HUDEP-2 (cell line): ENCODE data around the gene POMGNT1.
"Not testable (repeated sequence)": the region's sequence is repeated elsewhere in the genome, so short reads cannot be mapped to it uniquely, and the experiment has no call there.

Experiments used
- DNase-seq, 76 experiments: peaks; one replicate each; lab custom pipeline; 2025; ENCODE audit not compliant: unreplicated experiment in 76 of 76; lab: John Stamatoyannopoulos, UW

The POMGNT1 gene

DNA sequence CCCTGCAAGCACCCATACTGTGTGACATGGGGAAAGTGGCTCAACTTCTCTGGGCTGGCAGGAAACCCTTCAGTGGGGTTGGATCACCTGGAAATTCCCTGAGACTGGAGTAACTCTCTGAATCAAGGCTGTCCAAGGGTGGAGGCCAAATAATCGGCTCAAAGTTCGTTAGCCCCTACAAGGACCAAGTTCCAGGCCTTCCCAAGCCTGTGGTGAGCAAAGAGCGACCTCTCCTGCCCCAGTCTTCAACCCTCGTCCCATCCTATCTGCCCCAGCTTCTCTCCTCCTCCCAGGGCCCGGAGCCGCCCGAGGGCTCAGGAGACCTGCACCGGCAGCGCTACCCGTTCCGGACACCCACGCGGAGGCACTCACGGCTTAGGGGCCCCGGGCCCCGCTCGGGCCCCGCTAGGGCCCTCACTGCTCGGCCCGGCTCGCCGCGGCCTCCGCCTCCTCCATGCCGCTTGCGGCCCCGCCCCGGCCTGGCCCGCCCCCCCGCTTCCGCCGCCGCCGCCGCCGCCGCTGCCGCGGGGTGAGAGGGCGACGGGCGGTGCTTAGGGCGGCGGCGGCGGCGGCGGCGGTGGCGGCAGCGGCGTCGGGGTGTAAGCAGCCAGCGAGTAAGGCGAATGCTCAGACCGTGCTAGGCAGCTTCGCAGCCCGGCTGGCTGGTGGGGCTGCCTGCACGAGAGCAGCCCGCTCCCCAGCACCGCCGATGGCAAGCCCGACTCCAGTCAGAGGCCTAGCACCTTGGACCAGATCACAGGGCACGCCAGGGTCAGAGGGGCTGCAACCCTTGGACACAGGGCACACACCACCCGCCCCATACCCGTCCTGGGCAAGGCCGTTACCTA, at the start of gene POMGNT1:
Gene POMGNT1, minus strand, starts transcription at position 471 of the 848 bp plus-strand sequence. CDS start 613 bp downstream, outside the sequence.
- peak in 53 of 76 experiments; percentile 5 to 67 (median 42) for DNase-seq

DNA sequence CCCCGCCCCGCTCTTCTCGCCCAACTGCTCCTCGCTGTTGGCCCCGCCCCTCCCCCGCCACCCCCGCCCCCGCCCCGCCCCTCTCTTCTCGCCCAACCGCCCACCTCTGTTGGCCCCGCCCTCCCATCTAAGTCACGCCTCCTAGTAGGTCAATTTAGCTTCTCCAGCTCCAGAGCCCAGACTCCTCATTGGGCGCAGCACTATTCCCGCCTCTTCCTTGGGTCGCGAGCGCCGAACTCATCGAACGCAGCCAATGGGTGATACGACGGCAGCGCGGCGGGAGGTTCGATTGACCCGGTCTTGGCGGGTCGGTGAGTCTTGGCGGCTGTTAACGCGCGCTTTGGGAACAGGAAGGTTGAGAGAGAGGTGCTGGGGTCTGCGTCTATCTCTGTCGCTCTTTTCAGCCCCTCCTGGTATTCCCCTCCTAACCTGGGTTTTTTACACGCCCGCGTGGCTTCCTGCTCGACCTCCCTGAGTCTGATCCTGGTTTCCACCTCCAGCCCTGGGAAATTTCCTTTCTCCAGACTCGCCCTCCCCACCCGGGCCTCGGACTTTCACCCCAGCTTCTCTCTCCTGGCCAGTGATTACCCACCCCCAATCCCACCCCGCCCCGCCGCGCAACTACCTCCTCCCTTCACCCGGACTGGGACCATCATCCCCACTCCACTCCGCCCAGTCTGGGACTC, 49.3 kb upstream of the POMGNT1 start, which contains the start of gene RAD54L:
Gene RAD54L, plus strand, starts transcription at position 328 of the 686 bp plus-strand sequence. CDS start 643 bp downstream, outside the sequence.
- DNase-seq = peak; percentile 61 to 100 (median 97)

DNA sequence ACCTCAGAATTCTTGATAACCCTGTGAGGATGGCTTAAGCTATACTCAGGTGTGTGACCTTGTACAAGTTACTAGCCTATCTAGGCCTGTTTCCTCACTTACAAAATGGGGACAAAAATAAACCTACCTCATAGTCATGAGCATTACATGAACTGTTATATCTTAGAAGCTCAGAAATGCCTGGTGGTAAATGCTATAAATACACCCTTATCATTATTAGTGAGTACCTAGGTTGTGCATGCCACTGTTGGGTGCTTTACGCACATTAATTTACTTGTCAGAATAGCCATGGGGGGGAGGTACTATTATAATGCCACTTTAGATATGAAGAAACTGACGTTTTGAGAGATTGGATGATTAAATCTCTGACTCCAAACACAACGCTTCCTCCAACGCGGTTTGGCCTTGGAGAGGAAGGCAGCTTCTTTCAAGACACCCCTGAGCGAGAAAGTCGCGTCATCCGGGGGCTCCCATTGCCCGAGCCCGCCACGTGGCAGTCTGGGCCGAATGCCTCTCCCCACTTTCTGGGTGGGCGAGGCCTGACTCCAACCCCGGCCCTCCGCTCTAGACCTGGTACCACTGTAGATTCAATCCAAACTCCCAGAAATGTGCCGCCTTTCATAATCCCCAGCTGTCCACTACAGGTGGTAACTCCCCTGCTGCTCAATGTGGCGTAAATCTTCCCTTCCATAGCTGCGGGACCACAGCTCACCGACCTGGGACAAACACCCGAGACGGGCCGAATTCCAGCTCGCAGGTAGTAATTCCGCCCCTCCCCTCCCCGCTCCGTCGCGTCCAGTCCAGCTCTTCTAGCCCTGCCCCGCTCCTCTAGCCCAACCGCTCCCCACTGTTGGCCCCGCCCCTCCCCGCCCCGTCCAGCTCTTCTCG, 48.6 kb upstream of the POMGNT1 start:
- DNase-seq = peak in 47 of 76 experiments; percentile 3 to 98 (median 43)

DNA sequence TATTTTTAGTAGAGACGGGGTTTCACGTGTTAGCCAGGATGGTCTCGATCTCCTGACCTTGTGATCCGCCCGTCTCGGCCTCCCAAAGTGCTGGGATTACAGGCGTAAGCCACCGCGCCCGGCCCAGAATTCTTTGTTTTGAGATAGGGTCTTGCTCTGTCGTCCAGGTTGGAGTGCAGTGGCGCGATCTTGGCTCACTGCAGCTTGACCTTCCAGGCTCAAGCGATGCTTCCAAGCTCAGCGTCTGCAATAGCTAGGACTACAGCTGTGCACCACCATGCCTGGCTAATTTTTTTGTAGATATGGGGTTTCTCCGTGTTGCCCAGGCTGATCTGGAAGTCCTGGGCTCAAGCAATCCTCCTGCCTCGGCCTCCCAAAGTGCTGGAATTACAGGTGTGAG, 47.9 kb upstream of the POMGNT1 start:
- not testable (repeated sequence) for DNase-seq

DNA sequence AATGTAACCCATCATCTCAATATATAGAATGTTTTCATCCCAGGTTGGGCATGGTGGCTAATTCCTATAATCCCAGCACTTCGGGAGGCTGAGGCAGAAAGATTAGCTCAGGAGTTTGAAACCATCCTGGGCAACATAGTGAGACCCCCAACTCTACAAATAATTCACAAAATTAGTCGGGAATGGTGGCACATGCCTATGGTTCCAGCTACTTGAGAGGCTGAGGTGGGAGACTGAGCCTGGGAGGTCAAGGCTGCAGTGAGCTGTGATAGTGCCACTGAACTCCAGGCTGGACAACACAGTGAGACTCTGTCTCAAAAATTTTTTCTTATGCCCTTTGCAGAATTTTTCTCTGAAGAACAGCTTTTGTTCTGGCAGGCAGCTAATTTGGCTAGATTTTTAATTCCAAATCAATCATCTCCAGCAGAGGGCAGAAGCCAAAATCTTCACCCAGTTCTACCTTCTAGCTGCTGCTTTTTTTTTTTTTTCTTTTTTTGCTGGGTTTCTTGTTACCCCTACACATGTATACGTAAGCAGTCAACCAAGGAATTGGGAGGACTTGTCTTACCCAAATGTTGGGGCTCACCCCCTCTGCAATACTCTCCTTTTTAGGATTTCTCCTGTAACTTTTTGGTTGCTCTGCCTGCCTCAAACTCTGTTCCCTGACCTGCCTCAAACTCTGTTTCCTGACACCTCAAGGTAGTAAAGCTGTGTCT, 46.6 kb upstream of the POMGNT1 start:
- peak in 33 of 76 experiments; percentile 0 to 66 (median 22) for DNase-seq

DNA sequence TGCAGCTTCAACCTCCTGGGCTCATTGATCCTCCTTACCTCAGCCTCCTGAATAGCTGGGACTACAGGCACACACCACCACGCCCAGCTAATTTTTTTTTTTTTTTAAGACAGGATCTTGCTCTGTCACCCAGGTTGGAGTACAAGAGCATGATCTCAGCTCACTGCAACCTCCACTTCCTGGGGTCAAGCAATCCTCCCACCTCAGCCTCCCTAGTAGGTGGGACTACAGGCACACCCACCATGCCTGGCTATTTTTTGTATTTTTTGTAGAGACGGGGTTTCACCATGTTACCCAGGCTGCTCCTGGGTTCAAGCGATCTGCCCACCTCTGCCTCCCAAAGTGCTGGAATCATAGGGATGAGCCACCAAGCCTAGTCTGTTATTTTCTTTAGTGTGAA, 45.6 kb upstream of the POMGNT1 start:
- DNase-seq = not testable (repeated sequence)

DNA sequence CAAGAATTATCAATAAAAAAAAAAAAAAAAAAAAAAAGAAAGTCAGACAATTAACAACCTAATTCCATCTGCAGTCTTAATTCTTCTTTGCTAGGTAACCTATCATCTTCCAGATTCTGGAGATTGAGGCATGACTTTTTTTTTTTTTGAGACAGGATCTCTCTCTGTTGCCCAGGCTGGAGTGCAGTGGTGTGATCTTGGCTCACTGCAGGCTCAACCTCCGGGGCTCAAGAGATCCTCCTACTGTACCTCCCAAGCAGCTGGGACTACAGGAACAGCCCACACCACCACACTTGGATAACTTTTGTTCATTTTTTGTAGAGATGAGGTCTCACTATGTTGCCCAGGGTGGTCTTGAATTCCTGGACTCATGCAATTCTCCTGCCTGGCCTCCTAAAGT, 44.7 kb upstream of the POMGNT1 start:
- no peak for DNase-seq

DNA sequence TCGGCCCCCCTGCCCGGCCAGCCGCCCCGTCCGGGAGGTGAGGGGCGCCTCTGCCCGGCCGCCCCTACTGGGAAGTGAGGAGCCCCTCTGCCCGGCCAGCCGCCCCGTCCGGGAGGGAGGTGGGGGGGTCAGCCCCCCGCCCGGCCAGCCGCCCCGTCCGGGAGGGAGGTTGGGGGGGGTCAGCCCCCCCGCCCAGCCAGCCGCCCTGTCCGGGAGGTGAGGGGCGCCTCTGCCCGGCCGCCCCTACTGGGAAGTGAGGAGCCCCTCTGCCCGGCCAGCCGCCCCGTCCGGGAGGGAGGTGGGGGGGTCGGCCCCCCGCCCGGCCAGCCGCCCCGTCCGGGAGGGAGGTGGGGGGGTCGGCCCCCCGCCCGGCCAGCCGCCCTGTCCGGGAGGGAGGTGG, 43.5 kb upstream of the POMGNT1 start:
- not testable (repeated sequence) for DNase-seq

DNA sequence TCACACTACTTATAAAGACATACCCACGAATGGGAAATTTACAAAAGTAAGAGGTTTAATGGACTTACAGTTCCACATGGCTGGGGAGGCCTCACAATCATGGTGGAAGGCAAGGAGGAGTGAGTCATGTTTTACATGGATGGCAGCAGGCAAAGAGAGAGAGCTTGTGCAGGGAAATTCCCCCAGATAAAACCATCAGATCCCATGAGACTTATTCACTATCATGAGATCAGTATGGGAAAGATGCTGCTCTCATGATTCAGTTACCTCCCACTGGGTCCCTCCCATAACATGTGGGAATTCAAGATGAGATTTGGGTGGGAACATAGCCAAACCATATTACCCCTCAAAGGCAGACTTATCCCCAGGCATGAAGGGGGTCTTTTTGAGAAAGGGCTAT, 40.6 kb upstream of the POMGNT1 start:
- DNase-seq = not testable (repeated sequence)

DNA sequence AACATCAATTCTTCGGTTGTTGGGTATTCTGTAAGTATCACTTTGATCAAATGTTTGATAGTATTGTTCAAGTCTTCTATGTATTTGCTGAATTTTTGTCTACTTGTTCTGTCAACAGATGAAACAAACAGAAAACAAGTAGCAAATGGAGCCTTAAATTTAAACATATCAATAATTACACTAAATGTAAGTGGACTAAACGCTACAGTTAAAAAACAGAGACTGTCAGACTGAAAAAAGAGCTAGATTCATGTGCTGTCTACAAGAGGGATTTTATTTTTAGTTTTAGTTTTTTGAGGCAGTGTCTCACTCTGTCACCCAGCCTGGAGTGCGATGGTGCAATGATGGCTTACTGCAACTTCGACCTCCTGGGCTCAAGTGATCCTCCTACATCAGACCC, 38.6 kb upstream of the POMGNT1 start:
- no peak for DNase-seq

DNA sequence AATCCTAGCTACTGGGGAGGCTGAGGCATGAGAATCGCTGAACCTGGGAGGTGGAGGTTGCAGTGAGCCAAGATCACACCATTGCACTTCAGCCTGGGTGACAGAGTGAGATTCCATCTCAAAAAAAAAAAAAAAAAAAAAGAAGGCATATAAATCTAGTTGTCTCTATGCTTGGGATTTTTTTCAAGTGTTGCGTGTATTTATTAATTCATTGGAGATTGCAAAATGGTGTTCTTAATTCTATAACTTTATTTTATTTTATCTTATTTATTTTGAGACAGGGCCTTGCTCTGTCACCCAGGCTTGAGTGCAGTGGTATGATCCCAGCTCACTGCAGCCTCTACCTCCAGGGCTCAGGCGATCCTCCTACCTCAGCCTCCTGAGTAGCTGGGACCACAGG, 33.0 kb upstream of the POMGNT1 start:
- not testable (repeated sequence) for DNase-seq

DNA sequence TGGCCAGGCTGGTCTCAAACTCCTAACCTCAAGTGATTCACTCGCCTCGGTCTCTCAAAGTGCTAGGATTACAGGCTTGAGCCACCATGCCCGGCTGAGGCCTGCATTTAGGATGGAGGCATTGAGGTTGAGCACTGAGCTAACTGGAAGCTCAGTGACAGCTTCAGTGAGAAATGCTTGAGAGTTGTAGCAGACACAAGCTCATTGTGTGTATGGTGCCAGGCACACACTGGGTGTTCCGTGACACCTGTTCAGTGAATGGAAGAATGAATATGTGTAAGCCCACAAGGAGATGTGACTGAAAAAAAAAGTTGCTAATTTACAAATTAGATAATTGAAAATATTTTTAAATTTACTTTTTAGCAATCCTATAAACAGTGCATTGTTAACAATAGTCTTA, 26.7 kb upstream of the POMGNT1 start:
- DNase-seq = no peak

DNA sequence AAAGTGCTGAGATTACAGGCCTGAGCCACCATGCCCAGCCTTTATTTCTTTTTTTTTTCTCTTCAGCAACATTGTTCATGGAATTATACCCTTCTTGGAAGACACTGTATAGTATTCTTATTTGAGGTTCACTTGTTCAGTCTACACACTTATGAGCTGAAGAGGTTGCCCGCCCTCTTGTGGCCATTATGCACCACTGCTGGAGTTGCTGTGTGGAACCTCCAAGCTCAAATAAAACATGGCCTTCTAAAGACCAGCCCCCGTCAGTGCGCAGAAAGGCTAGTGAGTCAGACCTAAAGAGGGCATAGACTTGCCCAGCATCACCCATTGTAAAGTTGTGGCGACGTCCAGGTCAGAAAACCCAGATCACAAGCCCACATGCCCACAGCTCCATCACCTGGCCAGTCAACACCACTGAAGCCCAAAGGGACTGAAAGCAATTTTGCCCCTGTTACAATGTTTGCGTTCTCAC, 25.3 kb upstream of the POMGNT1 start:
- peak in 62 of 76 experiments; percentile 5 to 70 (median 36) for DNase-seq

DNA sequence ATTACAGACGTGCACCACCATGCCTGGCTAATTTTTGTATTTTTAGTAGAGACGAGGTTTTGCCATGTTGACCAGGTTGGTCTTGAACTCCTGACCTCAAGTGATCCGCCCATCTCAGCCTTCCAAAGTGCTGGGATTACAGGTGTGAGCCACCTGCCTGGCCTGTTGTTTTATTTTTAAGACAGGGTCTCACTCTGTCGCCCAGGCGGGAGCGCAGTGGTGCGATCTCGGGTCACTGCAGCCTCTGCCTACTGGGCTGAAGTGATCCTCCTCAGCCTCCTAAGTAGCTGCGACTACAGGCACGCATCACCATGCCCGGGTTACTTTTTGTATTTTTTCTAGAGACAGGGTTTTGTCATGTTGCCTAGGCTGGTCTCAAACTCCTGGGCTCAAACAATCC, 24.8 kb upstream of the POMGNT1 start:
- not testable (repeated sequence) for DNase-seq

DNA sequence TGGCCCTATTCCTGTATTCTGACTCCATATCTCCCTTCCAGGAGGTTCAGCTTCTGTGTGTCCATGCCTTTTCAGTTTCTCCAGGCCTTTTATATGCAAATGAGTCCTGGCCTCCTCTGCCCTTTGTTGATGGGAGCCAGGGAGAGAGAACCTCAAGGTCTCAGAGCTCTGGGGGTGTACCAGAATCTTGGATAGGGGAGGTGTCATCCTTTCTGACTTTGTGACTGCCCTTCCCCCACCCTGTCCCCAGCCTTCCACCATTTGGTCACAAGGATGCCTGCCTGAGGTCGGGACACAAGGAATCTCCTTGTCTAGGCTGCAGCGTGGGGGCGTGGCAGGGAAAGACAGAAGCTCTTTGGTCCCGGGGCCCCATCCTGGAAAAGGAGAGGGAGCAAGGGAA, 23.5 kb upstream of the POMGNT1 start:
- DNase-seq = no peak

DNA sequence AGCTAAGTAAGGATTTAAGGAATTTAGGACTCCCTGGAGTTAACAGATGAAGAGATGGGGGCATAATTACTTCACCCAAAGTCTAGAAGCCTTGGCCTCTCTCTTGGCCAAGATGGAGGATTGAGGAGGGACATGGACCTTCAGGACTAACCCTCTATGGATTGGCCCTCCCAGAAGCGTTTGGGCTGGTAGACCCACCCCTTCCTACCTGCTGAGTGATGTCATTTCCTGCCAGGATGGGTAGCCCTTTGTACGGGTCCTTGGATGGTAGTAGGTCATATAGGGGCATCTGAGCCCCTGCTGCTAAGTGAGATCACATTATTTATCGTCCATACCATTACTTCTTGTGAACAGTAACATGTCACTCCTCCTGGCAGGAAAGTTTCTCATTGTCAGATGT, 22.6 kb upstream of the POMGNT1 start:
- DNase-seq = no peak

DNA sequence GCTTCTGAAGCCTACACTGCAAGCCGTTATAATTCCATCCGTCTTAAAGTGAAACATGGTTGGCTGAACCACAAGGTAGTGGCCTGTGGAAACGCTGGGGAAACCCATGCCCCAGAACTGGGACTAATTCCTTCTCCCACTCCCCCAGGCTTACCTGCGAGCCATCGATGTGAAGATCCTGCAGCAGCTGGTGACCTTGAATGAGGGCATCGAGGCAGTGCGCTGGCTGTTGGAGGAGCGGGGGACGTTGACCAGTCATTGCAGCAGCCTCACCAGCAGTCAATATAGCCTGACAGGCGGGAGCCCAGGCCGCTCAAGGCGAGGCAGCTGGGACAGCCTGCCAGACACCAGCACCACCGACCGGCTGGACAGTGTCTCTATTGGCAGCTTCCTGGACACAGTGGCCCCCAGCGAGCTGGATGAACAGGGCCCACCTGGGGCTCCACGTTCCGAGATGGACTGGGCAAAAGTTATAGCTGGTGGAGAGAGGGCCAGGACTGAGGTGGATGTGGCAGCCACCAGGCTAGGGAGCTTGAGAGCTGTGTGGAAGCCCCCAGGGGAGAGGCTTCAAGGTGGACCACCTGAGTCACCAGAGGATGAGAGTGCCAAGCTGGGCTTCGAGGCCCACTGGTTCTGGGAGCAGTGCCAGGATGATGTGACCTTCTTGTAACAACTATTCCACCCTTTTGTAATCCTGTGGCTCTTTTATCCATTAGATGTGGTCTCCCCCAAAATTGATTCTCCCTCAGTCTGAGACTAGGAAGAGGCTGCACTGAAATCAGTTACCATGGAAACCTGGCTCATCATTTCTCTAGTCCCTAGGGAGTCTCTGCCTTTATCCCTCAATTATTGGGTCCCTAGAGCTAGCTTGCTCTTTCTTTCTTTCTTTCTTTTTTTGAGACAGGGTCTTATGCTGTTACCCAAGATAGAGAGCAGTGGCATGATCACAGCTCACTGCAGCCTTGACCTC, 21.6 kb upstream of the POMGNT1 start:
- DNase-seq = no peak

DNA sequence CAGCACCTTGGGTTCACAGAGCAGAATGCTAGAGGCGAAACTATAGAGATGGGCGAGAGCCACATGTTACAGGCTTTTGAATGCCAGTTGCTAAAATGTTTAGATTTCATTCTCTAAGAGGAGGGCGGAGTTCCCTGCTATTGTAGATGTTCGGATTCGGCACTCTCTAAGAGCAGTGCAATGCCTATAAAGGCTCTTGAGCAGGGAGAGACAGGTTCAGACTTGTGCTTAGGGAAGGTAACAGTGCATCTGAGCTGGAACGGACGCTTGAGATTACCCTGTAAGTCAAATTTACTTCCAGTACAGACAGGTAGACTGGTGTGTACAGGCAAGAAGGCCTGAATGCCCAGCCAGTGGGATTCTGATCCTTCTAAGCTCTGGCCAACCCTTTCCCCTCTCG, 20.2 kb upstream of the POMGNT1 start:
- DNase-seq = no peak

DNA sequence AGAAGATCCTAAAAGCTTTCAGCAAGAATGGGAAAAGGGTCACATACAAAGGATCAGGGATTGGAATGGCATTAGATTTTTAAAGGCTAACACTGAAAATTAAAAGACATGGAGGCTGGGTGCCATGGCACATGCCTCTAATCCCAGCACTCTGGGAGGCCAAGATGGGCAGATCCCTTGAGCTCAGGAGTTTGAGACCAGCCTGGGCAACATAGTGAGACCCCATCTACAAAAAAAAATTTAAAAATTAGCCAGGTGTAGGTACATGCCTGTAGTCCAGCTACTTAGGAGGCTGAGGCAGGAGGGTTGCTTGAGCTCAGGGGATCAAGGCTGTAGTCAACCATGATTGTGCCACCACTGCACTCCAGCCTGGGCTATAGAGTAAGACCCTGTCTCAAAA, 17.3 kb upstream of the POMGNT1 start:
- no peak for DNase-seq
